Activated T-cell treated with anti-CD3 and anti-CD28 coated beads, Interleukin-2, amount 50 U/mL, for 4 hours (primary cell): ENCODE data around the gene SHISA7. TPM values are rescaled to one million over a fixed set of nuclear protein-coding genes. Genes with fewer than 3 reads are reported as not detected.

Experiments used
- ATAC-seq, 2 donors: fragments of 200-7000 bp; cut with Tn5 transposase; one replicate each; pipeline ENCODE4 v1.10.0; 2021
- DNase-seq: peaks from one replicate; pipeline ENCODE4 v3.0.0-alpha.2; 2020
- H3K27me3 Mint-ChIP-seq: one replicate; pipeline ENCODE4 v1.8.0; 2021; ENCODE audit warnings: low read depth, mixed read lengths
- H3K36me3 Mint-ChIP-seq: one replicate; pipeline ENCODE4 v1.8.0; 2022; ENCODE audit warnings: mixed read lengths; ENCODE audit not compliant: insufficient read depth
- H3K4me1 Mint-ChIP-seq: one replicate; pipeline ENCODE4 v1.8.0; 2021; ENCODE audit warnings: low read depth, mixed read lengths
- H3K4me3 Mint-ChIP-seq: one replicate; pipeline ENCODE4 v1.8.0; 2021; ENCODE audit warnings: mild to moderate bottlenecking, moderate library complexity, mixed read lengths
- H3K9me3 Mint-ChIP-seq: one replicate; pipeline ENCODE4 v1.8.0; 2021; ENCODE audit warnings: mixed read lengths
- total RNA-seq, 3 donors: library from RNA; stranded (reverse); gene quantifications; one replicate each; pipeline ENCODE4 v1.2.1, GENCODE V29; 2021

The SHISA7 gene
- total RNA-seq, 3 donors from 2014 or later: not detected

DNA sequence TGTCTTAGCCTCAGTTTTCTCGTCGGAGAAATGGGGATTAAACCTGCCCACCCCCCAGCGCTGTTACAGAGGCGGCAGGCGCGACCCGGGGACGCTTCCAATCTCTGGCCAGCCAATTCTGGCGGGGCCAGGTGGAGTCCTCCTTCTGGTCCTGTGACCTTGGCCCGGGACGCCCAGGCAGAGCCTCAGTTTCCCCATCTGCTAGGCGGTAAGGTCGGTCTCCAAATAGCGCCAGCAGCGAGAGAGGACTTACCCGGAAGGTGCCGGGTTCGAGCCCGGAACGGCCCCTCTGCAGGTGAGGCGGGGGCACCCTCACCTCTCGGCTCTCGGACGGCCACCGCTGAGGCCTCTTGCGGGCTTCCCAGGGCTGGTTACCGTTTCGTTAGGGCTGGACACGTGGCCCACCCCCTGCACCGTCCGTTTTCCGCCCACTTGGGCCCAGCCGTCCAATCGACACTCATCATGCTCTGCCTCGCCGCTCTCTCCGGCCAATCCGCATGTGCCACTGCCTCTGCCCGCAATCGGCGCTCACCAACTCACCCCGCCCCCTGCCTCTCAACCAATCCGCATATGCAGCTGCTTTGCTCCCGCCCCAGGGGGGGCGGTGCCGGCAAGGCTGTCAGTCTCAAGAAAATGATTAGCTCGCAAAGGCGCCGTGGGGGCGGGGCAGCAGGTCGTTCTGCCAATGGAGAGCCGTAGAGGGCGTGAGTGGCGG is 18.3 kb upstream of the SHISA7 start, which contains the start of gene ISOC2:
Gene ISOC2 (minus strand): TSS at position 384 of the 715 bp plus-strand sequence. CDS start 5,156 bp downstream, outside the sequence.
- no peaks in the 10 kb centered on the region for H3K9me3 Mint-ChIP-seq
- H3K27me3 Mint-ChIP-seq: no peaks in the 10 kb centered on the region
- peak; percentile 100 for DNase-seq
- H3K36me3 Mint-ChIP-seq: no peaks in the 10 kb centered on the region
- peak; percentile 98 for ATAC-seq
- H3K4me1 Mint-ChIP-seq: peaks cover 19% of the 10 kb centered on the region
- H3K4me3 Mint-ChIP-seq: peak within 1 kb of the TSS; percentile 82

DNA sequence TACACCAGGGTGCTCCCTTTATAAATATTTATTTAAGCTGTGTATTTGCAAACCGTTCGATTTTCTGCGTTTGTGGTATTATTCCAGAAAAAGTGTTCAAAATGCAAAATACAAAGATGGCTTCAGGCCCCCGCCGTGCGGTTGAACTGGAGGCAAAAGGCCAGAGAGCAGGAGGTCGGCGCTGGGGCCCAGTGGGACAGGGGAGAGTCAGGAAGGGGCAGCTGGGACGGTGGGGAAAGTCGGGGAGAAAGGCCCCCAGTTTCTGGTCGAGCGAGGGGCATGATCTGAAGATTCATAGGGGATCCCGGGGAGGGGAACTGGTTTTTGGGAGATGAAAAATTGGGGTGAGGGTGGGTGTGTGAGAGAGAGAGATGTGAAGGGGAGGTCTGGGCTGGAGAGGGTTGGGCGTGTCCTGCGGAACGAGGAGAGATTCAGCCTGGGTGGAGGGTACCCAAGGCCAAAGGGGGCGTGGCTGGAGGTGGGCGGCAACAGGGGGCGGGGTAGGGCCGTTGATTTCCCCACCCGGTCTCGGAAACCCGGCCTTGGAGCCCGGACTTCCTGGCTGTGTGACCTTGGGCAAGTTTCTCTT is 17.7 kb upstream of the SHISA7 start:
- Mint-ChIP-seq H3K4me1 (peaks cover 19% of the 10 kb centered on the region), H3K9me3 (no peaks in the 10 kb centered on the region), H3K4me3 (peak overlapping the region; percentile 82), H3K27me3 (no peaks in the 10 kb centered on the region), H3K36me3 (no peaks in the 10 kb centered on the region)
- ATAC-seq: peak in 1 of 2 donors; percentile 10
- no peak for DNase-seq

DNA sequence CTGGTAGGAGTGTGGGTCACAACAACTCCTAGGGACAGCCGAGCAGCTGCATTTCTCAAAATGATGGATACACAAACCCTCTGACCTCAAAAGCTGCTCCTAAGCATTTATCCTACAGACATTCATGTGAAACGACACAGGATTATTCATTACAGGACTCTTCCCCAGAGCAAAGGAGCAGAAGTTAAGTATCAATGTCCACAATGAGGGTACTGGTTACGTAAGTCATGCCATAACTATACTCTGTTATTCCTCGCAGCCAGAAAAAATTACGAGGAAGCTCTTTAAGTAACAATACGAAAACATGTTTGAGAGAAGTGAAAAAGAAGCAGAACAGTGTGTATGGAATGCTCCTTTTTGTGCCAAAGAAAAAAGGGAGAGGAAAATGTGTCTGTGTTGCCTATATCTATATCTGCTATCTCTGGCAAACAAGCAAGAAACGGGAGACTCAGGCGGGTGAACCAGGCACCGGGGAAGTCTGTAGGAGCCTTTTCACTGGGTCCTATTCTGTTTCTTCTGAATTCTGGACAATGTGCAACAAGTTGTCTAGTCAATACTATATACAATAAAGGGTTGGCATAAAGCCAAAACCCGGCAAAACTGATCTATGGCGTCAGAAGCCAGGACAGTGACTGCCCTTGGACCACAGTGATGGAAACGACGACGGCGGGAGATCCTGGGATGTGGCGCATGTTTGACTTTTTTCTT is 17.0 kb upstream of the SHISA7 start:
- Mint-ChIP-seq H3K4me1 (peaks cover 19% of the 10 kb centered on the region), H3K4me3 (peak overlapping the region; percentile 82), H3K27me3 (no peaks in the 10 kb centered on the region), H3K9me3 (no peaks in the 10 kb centered on the region), H3K36me3 (no peaks in the 10 kb centered on the region)
- DNase-seq: no peak
- ATAC-seq: no peak

DNA sequence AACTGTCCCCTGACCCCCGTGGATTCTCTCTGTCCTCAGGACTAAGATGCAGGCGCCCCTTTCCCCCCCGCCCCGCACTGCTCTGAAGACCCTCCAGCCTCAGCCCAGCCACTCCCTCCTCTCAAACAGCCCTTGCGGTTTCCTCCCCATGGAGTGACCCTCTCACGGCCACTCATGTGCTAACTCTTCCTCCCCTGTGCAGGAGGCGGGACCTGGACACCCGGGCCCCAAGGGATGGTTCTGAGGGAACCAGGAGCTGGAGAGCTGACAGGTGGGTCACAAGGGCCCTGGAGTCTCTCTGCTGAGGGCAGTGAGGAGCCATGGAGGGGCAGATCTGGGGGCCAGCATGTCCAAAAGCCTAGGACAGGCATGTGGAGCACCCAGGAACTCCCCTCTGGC is 16.4 kb upstream of the SHISA7 start:
- no peaks in the 10 kb centered on the region for H3K9me3 Mint-ChIP-seq
- H3K27me3 Mint-ChIP-seq: no peaks in the 10 kb centered on the region
- peak overlapping the region; percentile 82 for H3K4me3 Mint-ChIP-seq
- H3K36me3 Mint-ChIP-seq: peaks cover 3% of the 10 kb centered on the region
- DNase-seq (no peak), ATAC-seq (no peak)
- peaks cover 19% of the 10 kb centered on the region for H3K4me1 Mint-ChIP-seq

DNA sequence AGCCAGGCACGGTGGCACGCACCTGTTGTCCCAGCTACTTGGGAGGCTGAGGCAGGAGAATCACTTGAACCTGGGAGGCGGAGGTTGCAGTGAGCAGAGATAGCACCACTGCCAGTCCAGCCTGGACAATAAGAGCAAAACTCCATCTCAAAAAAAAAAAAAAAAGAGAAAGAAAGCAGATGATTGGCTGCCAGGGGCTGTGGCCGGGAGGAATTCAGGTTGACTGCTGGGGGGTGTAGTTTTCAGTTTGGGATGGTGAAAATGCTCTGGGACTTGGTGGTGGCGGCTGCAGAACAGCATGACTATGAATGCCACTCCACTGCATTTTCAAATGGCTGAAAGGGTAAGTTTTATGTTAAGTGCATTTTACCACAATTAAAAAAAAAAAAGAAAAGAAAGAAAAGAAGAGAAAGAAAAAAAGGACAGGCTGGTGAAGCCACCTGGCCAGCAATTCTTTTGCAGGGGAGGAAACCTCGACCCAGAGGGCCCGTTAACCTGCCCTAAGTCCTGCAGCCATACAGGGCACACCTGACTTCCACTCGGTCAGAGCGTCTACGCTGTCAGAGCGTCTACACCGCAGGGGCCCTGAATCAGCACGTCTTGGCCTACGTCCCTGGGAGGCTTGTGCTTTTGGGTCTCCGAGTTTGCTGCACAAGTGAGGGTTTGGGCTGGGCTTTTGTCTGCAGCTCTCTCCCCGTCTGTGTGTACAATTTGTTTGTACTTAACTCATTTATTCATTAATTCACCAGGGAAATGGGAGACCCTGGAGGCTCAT is 14.8 kb upstream of the SHISA7 start:
- DNase-seq (no peak), ATAC-seq (no peak)
- Mint-ChIP-seq H3K4me3 (no peak overlapping the region), H3K27me3 (peaks cover 7% of the 10 kb centered on the region), H3K9me3 (no peaks in the 10 kb centered on the region), H3K4me1 (peaks cover 25% of the 10 kb centered on the region), H3K36me3 (peaks cover 9% of the 10 kb centered on the region)

DNA sequence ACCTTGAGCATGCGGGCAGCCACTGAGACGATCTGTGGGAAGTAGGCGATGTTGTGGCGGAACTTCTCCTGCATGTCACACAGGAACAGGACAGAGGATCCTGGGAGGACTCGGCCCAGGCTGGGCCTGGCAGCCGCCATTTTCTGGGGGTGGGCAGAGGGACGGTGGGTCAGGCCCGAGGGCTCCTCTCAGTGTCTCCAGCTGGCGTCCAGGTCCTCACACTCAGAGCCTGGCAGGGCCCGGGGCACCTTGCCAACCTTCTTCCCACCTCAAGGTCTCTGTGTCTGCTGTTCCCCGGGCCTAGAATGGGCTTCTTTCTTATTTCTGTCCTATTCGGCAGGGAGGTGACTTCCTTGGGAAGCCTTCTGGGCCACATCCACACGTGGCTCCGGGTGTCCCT is 13.2 kb upstream of the SHISA7 start:
- no peaks in the 10 kb centered on the region for H3K9me3 Mint-ChIP-seq
- peaks cover 11% of the 10 kb centered on the region for H3K27me3 Mint-ChIP-seq
- H3K4me3 Mint-ChIP-seq: no peak overlapping the region
- H3K36me3 Mint-ChIP-seq: peaks cover 9% of the 10 kb centered on the region
- peaks cover 21% of the 10 kb centered on the region for H3K4me1 Mint-ChIP-seq
- DNase-seq: no peak
- ATAC-seq: no peak

DNA sequence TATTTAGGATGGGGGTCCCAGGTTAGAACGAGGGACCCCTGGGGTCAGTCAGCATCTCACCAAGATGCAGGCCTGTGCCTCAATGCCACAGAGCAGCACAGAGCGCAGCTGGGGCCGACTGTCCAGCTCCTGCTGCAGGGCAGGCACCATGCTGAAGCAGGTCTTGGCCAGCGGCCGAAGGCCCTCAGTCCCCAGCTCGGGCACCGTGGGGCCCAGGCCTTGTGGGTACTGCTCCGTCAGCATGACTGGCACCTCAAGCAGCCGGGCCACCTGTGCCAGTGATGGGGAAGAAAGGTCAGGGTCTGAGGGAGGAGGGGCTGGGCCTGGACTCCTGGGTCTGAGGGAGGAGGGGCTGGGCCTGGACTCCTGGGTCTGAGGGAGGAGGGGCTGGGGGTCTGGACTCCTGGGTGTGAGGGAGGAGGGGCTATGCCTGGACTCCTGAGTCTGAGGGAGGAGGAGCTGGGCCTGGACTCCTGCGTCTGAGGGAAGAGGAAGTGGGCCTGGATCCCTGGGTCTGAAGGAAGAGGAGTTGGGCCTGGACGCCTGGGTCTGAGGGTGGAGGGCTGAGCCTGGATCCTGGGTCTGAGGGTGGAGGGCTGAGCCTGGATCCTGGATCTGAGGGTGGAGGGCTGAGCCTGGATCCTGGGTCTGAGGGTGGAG is 12.6 kb upstream of the SHISA7 start:
- Mint-ChIP-seq H3K36me3 (peaks cover 9% of the 10 kb centered on the region), H3K4me3 (no peak overlapping the region), H3K27me3 (peaks cover 13% of the 10 kb centered on the region), H3K9me3 (no peaks in the 10 kb centered on the region), H3K4me1 (peaks cover 19% of the 10 kb centered on the region)
- DNase-seq (no peak), ATAC-seq (no peak)

DNA sequence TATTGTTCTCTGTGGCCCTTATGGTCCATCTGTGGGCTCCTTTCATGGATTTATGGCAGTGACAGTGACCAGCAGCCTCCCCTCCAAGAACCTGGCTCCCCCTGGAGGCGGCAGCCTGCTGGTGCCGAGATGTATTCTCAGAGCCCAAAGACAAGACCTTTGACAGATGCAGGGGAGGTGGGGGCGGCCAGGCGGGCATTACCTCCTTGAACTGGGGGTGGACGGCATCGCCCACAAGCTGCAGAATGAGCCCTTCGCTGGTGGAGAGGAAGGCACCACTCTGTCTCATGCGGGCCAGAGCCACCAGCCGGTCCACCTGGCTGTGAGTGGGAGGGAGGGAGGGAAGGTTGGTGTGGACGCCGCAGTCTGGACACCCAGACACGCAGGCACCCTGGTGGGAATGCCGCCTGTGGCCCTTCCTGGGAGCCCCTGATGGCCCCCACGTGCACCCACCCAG is 11.7 kb upstream of the SHISA7 start:
- no peaks in the 10 kb centered on the region for H3K9me3 Mint-ChIP-seq
- peaks cover 12% of the 10 kb centered on the region for H3K4me1 Mint-ChIP-seq
- no peak overlapping the region for H3K4me3 Mint-ChIP-seq
- peaks cover 9% of the 10 kb centered on the region for H3K36me3 Mint-ChIP-seq
- DNase-seq: peak; percentile 49
- peaks cover 18% of the 10 kb centered on the region for H3K27me3 Mint-ChIP-seq
- no peak for ATAC-seq

DNA sequence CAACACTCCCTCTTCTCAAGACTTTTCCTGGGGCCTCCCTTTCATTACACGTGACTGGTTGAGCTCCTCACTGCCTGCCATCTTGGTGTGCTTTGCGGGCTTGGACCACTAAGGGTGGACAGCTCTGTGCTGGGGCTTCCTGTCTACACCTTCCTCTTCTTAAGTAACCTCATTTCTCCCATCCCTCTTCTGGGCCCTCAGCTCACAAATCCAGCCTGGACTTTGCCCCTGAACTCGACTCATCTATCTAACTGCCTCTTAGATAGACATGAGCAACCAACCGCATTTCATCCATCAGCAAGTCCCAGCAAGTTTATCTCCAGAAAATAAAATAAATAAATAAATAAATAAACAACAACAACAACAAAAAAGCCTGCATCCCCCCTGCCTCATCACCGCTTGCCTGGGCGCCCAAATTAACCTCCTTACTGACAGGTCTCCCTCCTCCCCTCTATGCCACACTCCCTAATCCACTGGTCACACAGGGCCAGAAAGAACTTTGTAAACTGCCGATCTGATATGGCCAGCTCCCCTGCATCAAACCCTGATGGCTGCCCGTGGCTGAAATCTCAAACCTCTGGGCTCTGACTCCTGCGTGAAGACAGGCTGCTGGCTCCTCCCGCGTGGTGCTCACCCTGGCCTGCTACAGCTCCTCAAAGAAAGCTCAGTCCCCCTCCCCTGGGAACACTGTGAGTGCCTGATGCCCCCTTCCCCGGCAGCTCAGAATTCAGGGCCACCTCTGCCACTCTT is 10.6 kb upstream of the SHISA7 start:
- no peak for DNase-seq

DNA sequence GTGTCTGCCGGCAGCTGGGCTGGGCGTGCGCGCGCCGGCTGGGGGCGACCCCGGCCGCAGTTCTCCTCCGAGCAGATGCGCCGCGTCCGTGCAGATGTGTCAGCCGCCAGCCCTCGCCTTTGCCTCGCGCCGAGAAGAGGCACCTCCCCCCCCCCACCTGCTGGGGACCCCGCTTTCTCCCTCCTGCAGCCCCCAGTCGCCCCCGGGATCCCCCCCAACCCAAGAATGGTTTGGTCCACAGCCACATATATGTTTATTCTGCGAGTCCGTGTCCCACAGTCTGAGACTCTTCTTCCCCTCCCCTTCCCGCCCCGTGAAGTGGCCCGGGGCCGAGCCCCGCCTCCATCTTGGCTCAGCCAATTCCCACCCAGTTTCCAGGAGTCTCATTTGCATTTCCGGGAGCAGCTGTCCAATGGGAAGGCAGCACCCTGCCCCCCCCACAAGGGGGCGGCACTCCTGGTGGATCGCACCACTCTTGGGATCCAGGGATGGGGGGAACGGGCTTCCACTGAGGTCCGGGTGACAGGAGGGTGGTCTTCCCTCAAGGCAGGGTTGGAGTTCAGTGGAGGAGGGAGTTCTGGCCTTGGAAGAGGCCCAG is 9.7 kb upstream of the SHISA7 start:
- DNase-seq: peak; percentile 23
- peak; percentile 56 to 58 for ATAC-seq
- peaks cover 12% of the 10 kb centered on the region for H3K4me1 Mint-ChIP-seq
- no peaks in the 10 kb centered on the region for H3K9me3 Mint-ChIP-seq
- peak overlapping the region; percentile 3 for H3K4me3 Mint-ChIP-seq
- peaks cover 9% of the 10 kb centered on the region for H3K36me3 Mint-ChIP-seq
- peaks cover 19% of the 10 kb centered on the region for H3K27me3 Mint-ChIP-seq

More for the DNA sequence above, 10.6 kb upstream of the SHISA7 start:
- Mint-ChIP-seq H3K27me3 (peaks cover 19% of the 10 kb centered on the region), H3K4me1 (peaks cover 12% of the 10 kb centered on the region), H3K36me3 (peaks cover 9% of the 10 kb centered on the region), H3K4me3 (peak overlapping the region; percentile 3), H3K9me3 (no peaks in the 10 kb centered on the region)
- ATAC-seq: no peak

DNA sequence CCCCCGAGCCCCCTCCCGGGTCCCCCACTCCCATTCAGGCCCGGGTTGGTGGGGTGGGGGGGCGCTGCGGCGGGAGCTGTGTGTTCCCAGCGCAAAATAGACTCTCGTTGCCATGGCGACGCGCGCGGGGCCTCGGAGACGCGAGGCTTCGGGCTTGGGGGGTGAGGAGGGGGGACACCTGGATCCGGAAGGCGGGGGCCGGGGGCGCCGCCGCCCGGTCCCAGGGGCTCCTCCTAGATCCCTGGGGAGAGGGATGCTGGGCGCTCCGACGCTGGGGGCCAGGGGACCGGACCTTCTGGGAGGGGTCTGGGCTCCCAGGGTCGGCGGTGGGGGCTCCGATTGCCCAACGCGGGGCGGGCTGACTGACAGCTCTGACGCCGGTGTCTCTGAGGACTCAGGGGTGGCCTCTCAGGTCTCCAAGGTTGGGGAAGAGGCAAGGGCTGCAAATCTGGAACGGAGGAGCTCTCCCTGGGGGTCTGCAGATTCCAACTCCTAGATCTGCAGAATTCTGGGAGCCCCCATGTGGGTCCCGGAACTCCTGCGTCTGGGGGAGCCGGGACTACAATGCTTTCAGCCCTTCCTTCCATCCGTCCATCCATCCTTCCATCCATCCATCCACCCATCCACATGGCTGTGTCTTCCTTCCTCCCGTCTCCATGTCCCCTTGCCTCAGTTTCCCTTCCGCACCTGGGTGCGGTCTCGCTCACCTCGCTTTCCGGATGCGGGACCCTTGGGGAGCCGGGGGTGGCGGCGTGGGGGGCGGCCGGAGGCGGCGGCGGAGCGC is 9.1 kb upstream of the SHISA7 start:
- H3K4me3 Mint-ChIP-seq: peak overlapping the region; percentile 6
- peaks cover 12% of the 10 kb centered on the region for H3K4me1 Mint-ChIP-seq
- peaks cover 9% of the 10 kb centered on the region for H3K36me3 Mint-ChIP-seq
- ATAC-seq (peak in 1 of 2 donors; percentile 29), DNase-seq (no peak)
- H3K9me3 Mint-ChIP-seq: no peaks in the 10 kb centered on the region
- H3K27me3 Mint-ChIP-seq: peaks cover 19% of the 10 kb centered on the region

DNA sequence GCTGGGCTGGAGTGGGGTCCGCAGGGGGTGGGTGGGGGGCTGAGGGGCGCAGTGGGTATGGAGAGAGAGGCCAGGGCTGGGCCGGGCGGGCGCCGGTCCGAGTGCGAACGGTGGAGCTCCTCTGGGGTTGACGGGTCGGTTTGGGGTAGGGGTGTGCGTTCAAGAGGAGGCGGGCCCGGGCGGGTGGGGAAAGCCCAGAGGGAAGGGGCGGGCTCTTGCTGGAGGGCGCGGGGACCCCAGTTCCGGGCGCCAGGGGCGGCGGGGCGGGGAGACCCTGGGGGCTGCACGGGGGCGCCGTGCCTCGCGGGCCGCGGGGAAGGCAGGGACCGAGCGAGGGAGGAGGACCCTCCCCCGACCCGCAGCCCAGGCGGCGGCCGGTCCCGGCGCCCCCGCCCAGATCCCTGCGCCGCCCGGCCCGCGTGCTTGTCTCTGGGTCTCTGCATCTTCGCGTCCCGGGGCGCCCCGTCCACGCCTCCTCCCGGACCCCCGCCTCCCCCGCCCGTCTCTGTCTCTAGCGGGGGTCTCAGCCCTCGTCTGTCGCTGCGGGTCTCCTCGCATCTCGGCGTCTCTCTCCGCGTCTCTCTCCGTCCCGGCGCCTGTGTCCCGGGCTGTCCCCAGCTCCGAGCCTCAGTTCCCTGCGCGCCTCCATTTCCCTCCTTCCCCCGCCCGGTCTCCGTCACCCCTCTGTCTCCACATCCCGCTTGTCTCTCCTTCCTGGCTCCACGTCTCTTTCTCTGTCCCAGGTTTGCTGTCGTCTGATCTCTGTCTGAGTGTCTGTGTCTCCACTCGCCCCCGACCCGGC is 8.3 kb upstream of the SHISA7 start:
- Mint-ChIP-seq H3K27me3 (peaks cover 20% of the 10 kb centered on the region), H3K4me3 (peak overlapping the region; percentile 56), H3K36me3 (peaks cover 9% of the 10 kb centered on the region), H3K9me3 (no peaks in the 10 kb centered on the region), H3K4me1 (peaks cover 12% of the 10 kb centered on the region)
- DNase-seq (no peak), ATAC-seq (peak; percentile 38 to 41)
